NCI-H2196 (cell line): ENCODE data around the gene COX4I1.
"Not testable (repeated sequence)": the region's sequence is repeated elsewhere in the genome, so short reads cannot be mapped to it uniquely, and the experiment has no call there.

Experiments
- DNase-seq: peaks from one replicate; lab custom pipeline; 2025; ENCODE audit not compliant: unreplicated experiment; lab: John Stamatoyannopoulos, UW

The COX4I1 gene

DNA sequence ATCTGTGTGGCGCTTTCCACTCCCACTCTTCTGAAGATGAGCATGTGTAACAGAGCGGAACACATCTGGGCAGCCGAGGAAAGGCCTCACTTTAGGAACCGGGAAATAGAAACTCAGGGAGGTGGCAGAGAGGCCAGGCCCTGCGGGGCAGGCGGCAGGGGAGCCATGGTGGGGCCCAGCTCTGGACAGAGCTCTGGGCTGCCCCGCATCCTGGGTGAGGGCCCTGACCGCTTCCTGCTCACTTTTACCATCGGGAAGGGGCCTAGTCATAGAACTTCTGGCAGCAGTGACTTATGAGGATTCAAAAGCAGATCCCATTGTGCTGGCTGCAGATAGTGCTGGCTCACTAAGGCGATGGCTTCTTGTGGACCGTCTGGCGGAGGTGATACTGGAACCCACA lies 22.6 kb downstream of the COX4I1 start:
- DNase-seq = no peak

GRCh38 chr16:85823328-85823920 lies 23.9 kb downstream of the COX4I1 start:
- DNase-seq = no peak

DNA sequence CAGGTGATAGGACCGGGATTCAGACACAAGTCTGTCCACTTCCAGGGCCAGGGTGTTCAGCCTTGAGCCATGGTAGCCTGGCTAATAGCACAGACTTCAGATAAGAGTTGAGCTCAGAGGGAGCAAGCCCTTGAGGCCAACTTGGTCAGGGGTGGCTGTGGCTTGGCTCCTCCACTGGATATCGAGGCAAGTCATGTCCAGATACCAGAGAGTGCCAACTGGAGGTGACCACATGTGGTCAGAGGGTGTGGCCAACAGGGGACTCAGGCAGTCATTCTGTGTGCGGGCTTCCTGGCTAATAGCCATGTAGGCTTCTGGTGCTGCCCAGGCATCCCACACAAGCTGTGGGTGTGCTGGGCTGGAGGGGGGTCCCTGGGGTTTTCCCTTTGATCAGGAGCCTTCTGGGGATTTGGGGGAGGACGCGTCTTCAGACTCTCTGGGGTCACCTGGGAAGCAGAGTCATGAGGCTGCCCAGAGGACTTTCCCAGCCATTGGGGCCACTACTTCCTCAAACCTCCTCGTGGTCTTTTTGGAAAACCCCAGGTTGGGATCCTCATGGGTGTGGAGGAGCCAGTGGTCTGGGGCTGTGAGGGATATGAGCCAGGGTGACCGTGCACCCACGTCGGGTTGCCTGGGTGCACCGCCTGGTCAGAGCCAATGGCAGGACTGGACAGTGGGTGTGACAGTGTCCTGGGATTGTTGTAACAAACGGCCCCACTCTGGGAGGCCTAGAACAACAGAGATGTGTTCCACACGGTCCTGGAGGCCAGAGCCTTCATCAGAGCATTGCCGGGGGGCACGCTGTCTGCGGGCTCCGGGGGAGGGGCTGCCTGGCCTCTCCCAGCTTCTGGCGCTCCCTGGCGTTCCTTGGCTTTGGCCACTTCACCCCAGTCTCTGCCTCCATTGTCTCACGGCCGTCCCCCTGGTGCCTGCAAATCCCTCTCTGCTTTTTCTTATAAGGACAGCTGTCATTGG lies 25.0 kb downstream of the COX4I1 start:
- DNase-seq = no peak

DNA sequence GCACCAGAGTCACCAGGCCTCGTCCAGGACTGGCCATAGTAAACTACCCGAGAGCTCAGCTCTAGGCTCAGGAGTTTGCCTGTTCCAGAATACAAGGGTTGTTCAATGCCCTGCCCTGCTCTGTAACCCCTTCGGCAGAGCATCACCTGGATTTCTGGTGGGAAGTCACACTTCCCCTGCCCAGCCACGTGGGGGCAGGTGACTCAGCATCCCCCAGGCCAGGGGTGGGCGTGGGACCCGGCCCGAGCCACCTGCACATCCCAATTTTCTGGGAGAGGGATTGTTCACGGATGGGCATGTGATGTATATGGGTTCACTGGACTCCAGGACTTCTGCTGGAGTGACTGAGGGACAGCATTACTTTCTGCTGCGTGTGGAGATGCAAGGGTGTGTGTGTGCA lies 25.8 kb downstream of the COX4I1 start:
- no peak for DNase-seq

- DNase-seq = no peak
Measured at GRCh38 chr16:85826686-85827247, 27.3 kb downstream of the COX4I1 start.

- no peak for DNase-seq
Measured at GRCh38 chr16:85828166-85828565, 28.7 kb downstream of the COX4I1 start.

DNA sequence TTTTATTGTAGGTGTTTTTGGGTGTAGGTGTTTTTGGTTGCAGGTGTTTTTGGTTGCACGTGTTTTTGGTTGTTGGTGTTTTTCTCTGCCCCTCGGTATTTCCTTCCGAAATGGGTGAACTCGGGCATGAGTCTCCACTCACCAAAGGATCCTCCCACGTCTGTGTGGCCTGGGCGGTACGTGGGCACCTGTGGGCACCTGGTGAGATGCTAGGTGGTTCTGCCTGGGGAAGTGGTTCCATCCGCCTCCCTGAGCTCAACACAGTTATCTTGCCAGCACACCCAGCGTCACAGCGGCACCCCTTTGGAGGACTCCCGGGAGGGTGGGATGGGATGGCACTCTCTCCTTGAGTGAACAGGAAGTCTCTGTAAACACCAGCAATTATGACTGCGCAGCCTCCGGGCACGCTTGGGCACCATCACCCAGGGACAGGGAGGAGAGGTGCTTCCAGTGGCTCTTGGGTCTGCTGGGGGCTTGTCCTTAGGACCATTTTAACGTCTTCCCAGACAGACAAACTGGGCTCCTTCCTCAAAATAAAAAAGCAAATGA lies 29.8 kb downstream of the COX4I1 start:
- DNase-seq = no peak

DNA sequence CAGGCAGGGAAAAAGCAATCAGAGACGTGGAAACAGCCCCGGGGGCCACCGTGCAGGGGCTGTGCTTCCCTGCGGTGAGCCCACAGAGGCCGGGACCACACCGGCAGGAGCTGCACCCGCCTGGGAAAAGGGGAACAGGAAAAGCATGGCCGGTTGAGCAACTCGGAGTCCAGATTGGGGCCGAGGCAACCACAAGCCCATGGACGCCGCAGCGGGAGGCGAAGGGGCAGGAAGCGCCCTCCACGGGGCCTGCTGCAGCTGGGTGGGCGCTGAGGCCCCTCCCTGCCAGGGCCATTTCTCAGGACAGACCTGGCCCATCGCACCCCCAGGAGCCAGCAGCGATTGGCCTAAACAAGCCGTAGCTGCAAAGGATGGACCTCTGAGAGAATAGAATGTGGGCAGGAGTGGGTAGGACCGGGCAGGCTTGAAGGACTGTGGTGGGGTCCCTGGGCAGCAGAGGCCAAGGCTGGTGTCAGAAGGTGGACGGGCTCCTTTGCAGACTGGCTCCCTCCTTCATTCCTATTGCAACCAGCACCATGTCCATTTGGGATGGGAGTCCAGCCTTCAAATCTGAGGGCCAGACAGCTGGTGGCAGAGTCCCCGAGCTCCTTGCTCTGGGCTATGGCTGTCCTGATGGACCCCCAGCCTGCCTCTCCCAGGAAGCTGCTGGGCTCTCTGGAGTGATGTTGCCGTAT lies 30.4 kb downstream of the COX4I1 start:
- no peak for DNase-seq

GRCh38 chr16:85830821-85831220 lies 31.3 kb downstream of the COX4I1 start:
- no peak for DNase-seq

DNA sequence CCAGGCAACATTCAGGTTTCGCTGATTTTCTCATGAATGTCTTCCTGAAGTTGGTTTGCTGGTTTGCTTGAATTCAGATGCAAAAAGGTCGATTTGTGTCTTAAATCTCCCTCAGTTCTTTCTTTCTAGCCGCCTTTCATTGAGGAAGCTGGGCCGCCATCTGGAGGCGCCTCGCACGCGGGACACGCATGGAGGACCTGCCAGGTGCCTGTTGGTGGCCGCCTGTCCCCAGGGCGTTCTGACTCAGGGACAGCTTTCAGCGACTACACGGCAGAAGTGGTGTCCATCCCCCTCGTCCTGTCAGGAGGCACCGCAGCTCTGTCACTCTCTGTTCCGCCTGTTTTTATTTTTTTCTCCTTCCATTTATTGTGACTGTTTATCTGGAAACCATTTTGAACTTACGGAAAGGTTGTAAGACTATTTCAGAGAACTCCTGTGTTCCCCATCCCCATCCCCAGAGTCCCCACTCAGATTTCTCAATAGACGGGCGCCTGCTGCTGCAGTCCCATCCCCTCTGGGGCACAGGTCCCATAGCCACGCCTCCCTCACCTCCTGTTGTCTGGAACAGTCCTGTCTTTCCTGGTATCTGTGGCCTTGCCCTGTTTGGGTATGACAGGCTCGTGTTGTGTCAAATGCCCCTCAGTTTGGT lies 33.2 kb downstream of the COX4I1 start:
- no peak for DNase-seq

- DNase-seq = no peak
Measured at GRCh38 chr16:85833219-85833920, 33.9 kb downstream of the COX4I1 start.

- DNase-seq = no peak
Measured at GRCh38 chr16:85834741-85835140, 35.2 kb downstream of the COX4I1 start.

DNA sequence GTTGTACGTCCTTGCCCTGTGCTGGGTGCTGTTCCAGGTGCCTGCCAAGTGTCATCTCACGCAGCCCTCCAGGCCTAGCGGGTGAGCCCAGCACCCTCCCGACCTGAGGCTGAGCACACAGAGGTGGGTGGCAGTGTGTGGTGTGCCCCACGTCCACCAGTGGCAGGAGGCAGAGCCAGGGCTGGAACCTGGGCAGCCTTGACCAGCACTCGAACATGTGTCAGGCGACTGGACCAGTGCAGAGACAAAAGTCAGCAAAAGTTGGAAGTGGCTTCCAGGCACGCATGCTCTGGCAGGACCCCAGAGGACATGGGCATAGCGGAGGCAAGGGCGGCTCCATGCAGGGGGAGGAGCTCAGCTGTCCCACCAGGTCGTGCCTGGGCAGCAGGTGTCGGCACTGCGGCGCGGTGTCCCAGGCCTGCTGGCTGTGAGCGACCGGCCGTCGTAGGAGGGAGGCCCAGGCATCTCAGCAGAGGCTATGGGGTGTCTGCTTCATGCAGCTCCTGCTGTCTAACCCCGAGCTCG lies 35.8 kb downstream of the COX4I1 start:
- DNase-seq = no peak

GRCh38 chr16:85835956-85836705 lies 36.6 kb downstream of the COX4I1 start:
- DNase-seq = no peak

DNA sequence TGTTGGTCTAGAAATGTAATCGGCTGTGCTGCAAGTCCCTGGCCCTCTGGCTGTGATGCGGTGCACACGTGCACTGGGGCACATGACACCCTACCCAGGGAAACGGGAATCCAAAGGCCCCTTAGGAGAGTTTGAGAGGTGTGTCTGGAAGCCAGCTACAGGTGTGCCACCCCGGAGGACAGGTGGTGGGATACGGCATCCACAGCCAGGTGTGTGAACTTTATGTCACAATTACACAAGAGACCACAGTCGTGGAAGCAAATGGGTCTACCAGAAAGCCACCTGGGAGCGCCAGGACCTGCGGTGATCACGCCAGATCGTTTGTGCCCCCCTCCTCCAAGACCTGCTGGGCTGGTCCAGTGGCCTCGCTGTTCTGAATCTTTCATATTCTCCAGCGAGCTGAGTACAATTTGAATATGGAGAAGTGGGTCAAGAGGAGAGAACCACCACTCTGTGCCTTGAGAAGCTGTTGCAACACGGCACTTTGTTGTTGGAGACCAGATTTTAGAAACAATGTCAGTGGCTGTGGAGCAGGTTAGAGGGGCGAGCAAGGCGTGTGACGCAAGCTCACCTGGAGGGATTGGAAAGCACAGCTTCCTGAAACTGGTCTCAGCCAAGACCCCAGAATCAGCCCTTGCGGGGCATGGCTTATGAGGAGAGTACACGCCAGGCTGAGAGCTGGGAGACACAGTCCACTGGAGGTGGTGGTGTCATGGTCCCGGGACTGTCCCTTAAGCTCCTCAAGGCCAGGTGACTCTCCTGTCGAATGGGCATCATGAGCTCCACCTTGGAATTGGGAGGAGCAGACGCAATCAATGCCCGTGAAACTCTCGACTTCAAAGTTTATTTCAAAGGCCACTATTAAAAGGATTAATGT lies 37.4 kb downstream of the COX4I1 start:
- no peak for DNase-seq

- not testable (repeated sequence) for DNase-seq
Measured at GRCh38 chr16:85837654-85838053, 38.2 kb downstream of the COX4I1 start.

- DNase-seq = no peak
Measured at GRCh38 chr16:85838381-85838780, 38.9 kb downstream of the COX4I1 start.
